GM15510 (cell line): ENCODE results near the gene EPM2A.

ENCODE experiments used
- POLR2A ChIP-seq: IDR thresholded peaks from 3 replicates; pipeline ENCODE4 v1.6.1; 2011; ENCODE audit warnings: borderline replicate concordance; ENCODE audit not compliant: insufficient read length; ENCODE audit errors: extremely low read depth

Gene EPM2A

GRCh38 chr6:145734486-145735355, 599 bp downstream of the EPM2A start:
- TF ChIP-seq POLR2A, result peak; percentile 75

GRCh38 chr6:145733810-145734209, 1.5 kb downstream of the EPM2A start:
- TF ChIP-seq POLR2A, result no peak

- TF ChIP-seq POLR2A, result no peak
Measured at GRCh38 chr6:145733207-145733606, 2.1 kb downstream of the EPM2A start.

GRCh38 chr6:145731447-145731846, 3.9 kb downstream of the EPM2A start:
- no peak for TF ChIP-seq POLR2A

GRCh38 chr6:145729887-145730286, 5.4 kb downstream of the EPM2A start:
- no peak for TF ChIP-seq POLR2A

- TF ChIP-seq POLR2A, result no peak
Measured at GRCh38 chr6:145728444-145729385, 6.6 kb downstream of the EPM2A start.

- no peak for TF ChIP-seq POLR2A
Measured at GRCh38 chr6:145727817-145728388, 7.4 kb downstream of the EPM2A start.

- no peak for TF ChIP-seq POLR2A
Measured at GRCh38 chr6:145725570-145725969, 9.8 kb downstream of the EPM2A start.

- TF ChIP-seq POLR2A, result no peak
Measured at GRCh38 chr6:145723646-145724045, 11.7 kb downstream of the EPM2A start.

- no peak for TF ChIP-seq POLR2A
Measured at GRCh38 chr6:145722190-145722589, 13.1 kb downstream of the EPM2A start.

GRCh38 chr6:145721144-145721543, 14.2 kb downstream of the EPM2A start:
- TF ChIP-seq POLR2A, result no peak

GRCh38 chr6:145715426-145715825, 19.9 kb downstream of the EPM2A start:
- TF ChIP-seq POLR2A, result no peak

GRCh38 chr6:145714731-145715130, 20.6 kb downstream of the EPM2A start:
- no peak for TF ChIP-seq POLR2A

GRCh38 chr6:145713773-145714172, 21.5 kb downstream of the EPM2A start:
- no peak for TF ChIP-seq POLR2A

- TF ChIP-seq POLR2A, result no peak
Measured at GRCh38 chr6:145711372-145711771, 23.9 kb downstream of the EPM2A start.

GRCh38 chr6:145707397-145707796, 27.9 kb downstream of the EPM2A start:
- no peak for TF ChIP-seq POLR2A

- no peak for TF ChIP-seq POLR2A
Measured at GRCh38 chr6:145705561-145705960, 29.8 kb downstream of the EPM2A start.
